A673 (cell line): ENCODE measurements around the gene MEIKIN. TPM values are rescaled to one million over a fixed set of nuclear protein-coding genes. Genes with fewer than 3 reads are reported as not detected.

Source experiments
- BruUV-seq: library from RNA; stranded (reverse); fragments of 400-500 nt; replicated peaks from 2 replicates; lab custom pipeline; 2021; lab: Mats Ljungman, UMichigan
- CTCF ChIA-PET: fragments of 300-600 bp; sonication (Branson Sonifier 250); formaldehyde crosslinking; loops from one replicate; lab custom pipeline; 2022; ENCODE audit warnings: antibody characterized with exemption; lab: Charles Lee
- POLR2A ChIA-PET: fragments of 300-600 bp; sonication (Branson Sonifier 250); formaldehyde crosslinking; loops from one replicate; lab custom pipeline; 2022; ENCODE audit warnings: antibody characterized with exemption; ENCODE audit not compliant: low non-redundant PET; lab: Charles Lee
- DNase-seq: peaks from one replicate; pipeline ENCODE4 v3.0.0-alpha.2; 2015; ENCODE audit warnings: low spot score
- H3K27ac ChIP-seq: fragments of 200-600 bp; sonication (generic); 2 replicates; pipeline ENCODE4 v1.5.1; 2016; ENCODE audit warnings: mixed run types, low read depth, mild to moderate bottlenecking, mixed read lengths, antibody characterized with exemption, low read length; ENCODE audit not compliant: poor library complexity, severe bottlenecking
- H3K27me3 ChIP-seq: fragments of 200-600 bp; sonication (generic); replicated peaks from 2 replicates; pipeline ENCODE4 v1.6.1; 2017; ENCODE audit warnings: mixed run types, low read depth, mild to moderate bottlenecking, mixed read lengths, antibody characterized with exemption, low read length; ENCODE audit not compliant: insufficient read depth, poor library complexity
- H3K36me3 ChIP-seq: fragments of 200-600 bp; sonication (generic); 2 replicates; pipeline ENCODE4 v1.6.1; 2016; ENCODE audit warnings: mixed run types, mild to moderate bottlenecking, mixed read lengths, antibody characterized with exemption, low read length; ENCODE audit not compliant: insufficient read depth, poor library complexity, severe bottlenecking
- H3K4me1 ChIP-seq: fragments of 200-600 bp; sonication (generic); 2 replicates; pipeline ENCODE4 v1.6.1; 2017; ENCODE audit warnings: mixed run types, mild to moderate bottlenecking, mixed read lengths, antibody characterized with exemption, low read length; ENCODE audit not compliant: insufficient read depth, poor library complexity, severe bottlenecking
- H3K4me3 ChIP-seq: fragments of 200-600 bp; sonication (generic); 2 replicates; pipeline ENCODE4 v1.5.1; 2016; ENCODE audit warnings: low read depth, mixed run types, mild to moderate bottlenecking, mixed read lengths, low read length; ENCODE audit not compliant: poor library complexity, severe bottlenecking
- H3K9me3 ChIP-seq: fragments of 200-600 bp; sonication (generic); 2 replicates; pipeline ENCODE4 v1.6.1; 2016; ENCODE audit warnings: mixed run types, low read depth, mild to moderate bottlenecking, mixed read lengths, antibody characterized with exemption, low read length; ENCODE audit not compliant: poor library complexity, severe bottlenecking
- EZH2 ChIP-seq: fragments of 200-600 bp; sonication (generic); IDR thresholded peaks from 2 replicates; pipeline ENCODE4 v1.6.1; 2017; ENCODE audit warnings: borderline replicate concordance, low read depth, mild to moderate bottlenecking, mixed read lengths, antibody characterized with exemption, low read length; ENCODE audit not compliant: poor library complexity, severe bottlenecking
- intact Hi-C: fragments of 100-400 bp; cut with micrococcal nuclease; formaldehyde crosslinking; loops from one replicate; pipeline ENCODE4 v1.10.0; 2022; ENCODE audit not compliant: unreplicated experiment
- total RNA-seq: library from RNA; stranded (reverse); gene quantifications from 2 replicates; pipeline ENCODE4 v1.2.3, GENCODE V29; 2021
- TF ChIP-seq, protein P1 (sequence below): fragments of 300-800, 200-600 bp; sonication (generic); conservative IDR thresholded peaks from 2 replicates; pipeline ENCODE4 v1.5.1; 2017; ENCODE audit warnings: low read depth, mild to moderate bottlenecking, antibody characterized with exemption, low read length, moderate library complexity, mixed read lengths

The MEIKIN gene
- total RNA-seq, 1 experiment from 2014 or later = not detected

DNA sequence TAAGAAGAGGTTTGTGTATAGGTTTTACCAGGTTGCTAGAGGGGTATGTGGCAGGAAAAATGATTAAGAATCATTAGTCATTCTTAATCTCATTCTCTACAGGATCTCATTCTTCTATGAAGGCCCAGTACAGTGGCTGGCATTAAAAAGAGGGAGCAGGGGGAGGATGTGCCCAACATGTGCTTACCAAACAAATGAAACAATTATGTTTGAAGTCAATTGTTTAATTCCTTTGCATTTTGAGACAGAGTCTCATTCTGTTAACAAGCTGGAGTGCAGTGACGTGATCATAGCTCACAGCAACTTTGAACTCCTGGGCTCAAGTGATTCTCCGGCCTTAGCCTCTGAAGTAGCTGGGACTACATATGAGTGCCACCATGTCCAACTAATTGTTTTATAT, 171.7 kb downstream of the MEIKIN start:
- no peak overlapping the region for H3K27ac ChIP-seq
- no peaks in the 10 kb centered on the region for H3K36me3 ChIP-seq
- no peak overlapping the region for H3K4me3 ChIP-seq
- no peak for TF ChIP-seq EZH2
- TF ChIP-seq, protein P1, sequence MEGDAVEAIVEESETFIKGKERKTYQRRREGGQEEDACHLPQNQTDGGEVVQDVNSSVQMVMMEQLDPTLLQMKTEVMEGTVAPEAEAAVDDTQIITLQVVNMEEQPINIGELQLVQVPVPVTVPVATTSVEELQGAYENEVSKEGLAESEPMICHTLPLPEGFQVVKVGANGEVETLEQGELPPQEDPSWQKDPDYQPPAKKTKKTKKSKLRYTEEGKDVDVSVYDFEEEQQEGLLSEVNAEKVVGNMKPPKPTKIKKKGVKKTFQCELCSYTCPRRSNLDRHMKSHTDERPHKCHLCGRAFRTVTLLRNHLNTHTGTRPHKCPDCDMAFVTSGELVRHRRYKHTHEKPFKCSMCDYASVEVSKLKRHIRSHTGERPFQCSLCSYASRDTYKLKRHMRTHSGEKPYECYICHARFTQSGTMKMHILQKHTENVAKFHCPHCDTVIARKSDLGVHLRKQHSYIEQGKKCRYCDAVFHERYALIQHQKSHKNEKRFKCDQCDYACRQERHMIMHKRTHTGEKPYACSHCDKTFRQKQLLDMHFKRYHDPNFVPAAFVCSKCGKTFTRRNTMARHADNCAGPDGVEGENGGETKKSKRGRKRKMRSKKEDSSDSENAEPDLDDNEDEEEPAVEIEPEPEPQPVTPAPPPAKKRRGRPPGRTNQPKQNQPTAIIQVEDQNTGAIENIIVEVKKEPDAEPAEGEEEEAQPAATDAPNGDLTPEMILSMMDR = no peak
- BruUV-seq = no TSS peak
- intact Hi-C loops = no loop called here
- no peaks in the 10 kb centered on the region for H3K9me3 ChIP-seq
- DNase-seq = peak; percentile 20
- peaks cover 7% of the 10 kb centered on the region for H3K4me1 ChIP-seq
- ChIA-PET POLR2A (no interaction called here), CTCF (interaction anchor here (0.6 kb wide), 1 partner anchor 241 kb away, joined by 3 read pairs; no protein-coding TSS in a partner anchor)
- no peaks in the 10 kb centered on the region for H3K27me3 ChIP-seq

GRCh38 chr5:131771692-131772091, 173.8 kb downstream of the MEIKIN start:
- no peak for TF ChIP-seq EZH2
- TF ChIP-seq, protein P1 = no peak
- no peak for DNase-seq
- ChIA-PET POLR2A (no interaction called here), CTCF (no interaction called here)
- no peaks in the 10 kb centered on the region for H3K9me3 ChIP-seq
- no TSS peak for BruUV-seq
- no peaks in the 10 kb centered on the region for H3K27me3 ChIP-seq
- peaks cover 7% of the 10 kb centered on the region for H3K4me1 ChIP-seq
- intact Hi-C loops = no loop called here
- no peaks in the 10 kb centered on the region for H3K36me3 ChIP-seq
- H3K4me3 ChIP-seq = no peak overlapping the region
- no peak overlapping the region for H3K27ac ChIP-seq

DNA sequence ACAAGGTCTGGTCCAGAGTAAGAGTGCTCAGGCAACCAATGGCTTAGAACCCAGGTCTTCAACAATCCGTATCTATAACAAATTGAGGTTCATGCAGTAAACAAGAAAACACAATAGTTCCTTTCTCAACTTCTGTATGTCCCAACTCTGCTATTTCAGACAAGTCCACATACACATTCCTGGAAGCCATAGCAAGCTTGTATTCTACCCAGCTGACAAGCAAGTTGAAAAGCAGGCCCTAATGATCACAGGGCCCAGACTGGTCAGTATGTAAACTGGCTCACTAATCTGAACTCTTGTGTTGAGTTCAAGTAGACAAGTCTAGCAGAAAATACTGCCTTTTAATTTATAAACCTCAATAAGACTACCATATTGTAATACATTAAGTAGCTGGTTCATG, 175.5 kb downstream of the MEIKIN start:
- ChIA-PET CTCF (no interaction called here), POLR2A (no interaction called here)
- Histone ChIP-seq H3K27ac (no peak overlapping the region), H3K4me3 (no peak overlapping the region), H3K9me3 (no peaks in the 10 kb centered on the region), H3K36me3 (no peaks in the 10 kb centered on the region), H3K27me3 (no peaks in the 10 kb centered on the region), H3K4me1 (peaks cover 7% of the 10 kb centered on the region)
- TF ChIP-seq EZH2 = no peak
- TF ChIP-seq, protein P1 = no peak
- no peak for DNase-seq
- no TSS peak for BruUV-seq
- intact Hi-C loops = no loop called here
